ENCODE results near the gene PDYN.

PDYN gene

DNA sequence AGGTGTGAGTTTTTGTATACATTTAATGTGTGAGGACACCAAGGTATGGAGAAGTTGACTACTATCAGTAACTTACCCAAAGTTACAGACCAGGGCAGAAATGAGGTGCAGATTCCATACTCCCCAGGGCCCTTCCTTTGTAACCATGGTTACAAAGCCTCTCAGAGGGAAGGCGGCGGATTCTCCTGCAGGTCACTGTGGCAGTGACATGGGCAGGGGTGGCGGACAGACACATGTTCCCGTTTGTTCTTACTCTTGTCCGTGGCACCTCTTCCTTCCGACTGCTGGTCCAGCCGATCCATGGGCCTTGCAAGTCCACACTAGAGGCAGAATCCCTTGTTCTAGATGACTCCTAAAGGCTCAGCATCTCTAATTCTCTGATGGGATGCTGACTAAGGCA is 43.0 kb downstream of the PDYN start:
- Histone ChIP-seq H3K9me3 (ENCODE audit: control insufficient read depth in 1 of 2, low read length in 2 of 2) (no peaks in the 10 kb centered on the region), H3K4me1 (ENCODE audit: control insufficient read depth in 1 of 2, insufficient read depth in 2 of 2, low read length in 2 of 2) (peaks cover 0 to 7% of the 10 kb centered on the region in 2 donors), H3K27me3 (ENCODE audit: low read depth, low read length) (no peaks in the 10 kb centered on the region), H3K27ac (ENCODE audit: low read length) (no peak overlapping the region), H3K4me3 (ENCODE audit: low read depth in 1 of 2, low read length in 2 of 2) (no peak overlapping the region), H3K36me3 (ENCODE audit: control insufficient read depth in 1 of 2, insufficient read depth in 2 of 2, low read length in 2 of 2) (no peaks in the 10 kb centered on the region)

DNA sequence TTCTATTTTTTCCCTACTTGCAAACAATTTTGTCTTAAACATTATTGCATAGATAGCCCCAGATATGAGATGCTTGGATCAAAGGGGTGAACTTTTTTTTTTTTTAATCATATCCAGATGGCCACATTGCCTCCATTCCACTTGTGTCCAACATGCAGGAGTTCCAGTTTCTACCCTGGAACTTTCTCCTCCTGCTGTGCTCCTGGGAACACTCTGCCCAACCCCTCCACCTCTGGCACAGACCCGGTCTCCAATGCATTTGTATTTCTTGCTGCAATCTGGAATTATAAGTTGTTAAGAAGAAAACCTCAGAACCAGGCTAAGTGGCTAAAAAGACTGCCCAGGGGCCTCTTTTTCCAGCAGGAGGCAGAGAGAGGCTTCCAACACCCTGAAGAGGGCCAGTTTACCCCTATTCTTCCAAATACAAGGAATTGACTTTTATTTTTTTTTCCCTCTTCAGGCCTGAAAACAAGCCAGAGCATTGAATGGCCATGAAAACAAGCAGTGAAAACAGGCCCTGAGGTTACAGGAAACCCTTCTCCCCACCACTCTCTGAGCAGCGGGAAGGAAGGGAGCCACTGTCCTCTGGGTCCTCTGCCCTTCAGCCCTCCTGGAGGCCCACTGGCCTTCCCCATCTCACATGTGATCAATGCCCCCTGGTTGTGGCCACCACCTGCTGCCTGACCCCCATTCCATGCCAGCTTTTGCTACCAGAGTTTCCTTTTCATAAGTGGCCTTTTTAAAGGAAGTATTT is 44.3 kb downstream of the PDYN start:
- no peaks in the 10 kb centered on the region for H3K9me3 ChIP-seq (ENCODE audit: control insufficient read depth in 1 of 2, low read length in 2 of 2)
- no peaks in the 10 kb centered on the region for H3K27me3 ChIP-seq (ENCODE audit: low read depth, low read length)
- H3K4me1 ChIP-seq (ENCODE audit: control insufficient read depth in 1 of 2, insufficient read depth in 2 of 2, low read length in 2 of 2): peaks cover 4 to 15% of the 10 kb centered on the region in 2 donors
- no peak overlapping the region for H3K4me3 ChIP-seq (ENCODE audit: low read depth in 1 of 2, low read length in 2 of 2)
- no peaks in the 10 kb centered on the region for H3K36me3 ChIP-seq (ENCODE audit: control insufficient read depth in 1 of 2, insufficient read depth in 2 of 2, low read length in 2 of 2)
- no peak overlapping the region for H3K27ac ChIP-seq (ENCODE audit: low read length)

DNA sequence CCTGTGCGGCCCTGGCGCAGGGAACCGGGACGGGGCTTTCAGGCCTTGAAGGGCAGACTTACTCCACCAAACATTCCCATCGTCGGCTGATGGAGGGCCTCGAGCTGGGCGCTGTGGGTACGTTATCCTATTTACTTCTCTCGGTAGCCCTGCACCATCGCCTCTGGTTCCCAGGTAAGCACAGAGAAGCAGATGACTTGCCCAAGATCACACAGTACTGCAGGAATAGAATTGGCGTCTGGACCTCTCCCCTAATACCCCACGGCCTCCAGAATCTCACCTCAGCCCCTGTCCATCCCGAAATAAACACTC is 46.4 kb downstream of the PDYN start:
- no peaks in the 10 kb centered on the region for H3K9me3 ChIP-seq (ENCODE audit: control insufficient read depth in 1 of 2, low read length in 2 of 2)
- H3K27ac ChIP-seq (ENCODE audit: low read length): no peak overlapping the region
- H3K4me3 ChIP-seq (ENCODE audit: low read depth in 1 of 2, low read length in 2 of 2): peak overlapping the region; percentile 54 to 60
- H3K4me1 ChIP-seq (ENCODE audit: control insufficient read depth in 1 of 2, insufficient read depth in 2 of 2, low read length in 2 of 2): peaks cover 6 to 15% of the 10 kb centered on the region in 2 donors
- no peaks in the 10 kb centered on the region for H3K27me3 ChIP-seq (ENCODE audit: low read depth, low read length)
- H3K36me3 ChIP-seq (ENCODE audit: control insufficient read depth in 1 of 2, insufficient read depth in 2 of 2, low read length in 2 of 2): no peaks in the 10 kb centered on the region

DNA sequence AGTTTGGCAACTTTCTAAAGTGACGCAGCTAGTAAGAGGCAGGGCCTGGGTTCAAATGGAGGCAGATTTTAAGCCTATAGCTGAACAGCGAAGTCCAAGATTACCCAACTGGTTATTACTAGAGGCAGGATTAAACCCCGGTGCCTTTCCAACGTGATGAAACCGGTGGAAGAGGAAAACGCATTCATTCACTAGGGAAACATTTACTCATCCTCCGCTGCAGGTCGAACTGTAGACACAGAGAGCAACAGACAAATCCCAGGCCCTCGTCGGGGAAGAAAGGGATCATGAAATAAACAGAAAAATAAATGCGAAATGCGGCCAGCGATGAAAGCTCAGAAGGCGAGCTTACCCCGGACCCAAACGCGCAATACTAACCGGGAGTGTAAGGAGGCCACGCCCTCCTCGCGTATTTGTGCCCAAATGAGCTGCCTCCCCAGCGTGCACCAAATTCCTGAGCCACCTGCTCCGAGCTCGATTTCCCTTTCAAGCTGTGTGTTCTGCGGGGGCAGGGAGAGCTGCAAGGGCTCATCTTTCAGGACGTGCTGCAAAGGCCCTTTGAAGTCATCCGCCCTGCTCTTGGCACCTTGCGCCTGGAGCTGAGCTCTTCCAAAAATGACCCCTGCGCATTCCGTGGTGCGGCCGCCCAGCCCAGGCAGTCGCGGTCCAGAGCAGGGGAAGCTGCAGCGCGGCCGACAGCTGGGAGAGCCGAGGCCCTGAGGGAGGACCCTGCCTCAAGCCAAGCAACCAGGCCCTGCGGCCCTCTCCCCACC is 46.9 kb downstream of the PDYN start:
- no peaks in the 10 kb centered on the region for H3K9me3 ChIP-seq (ENCODE audit: control insufficient read depth in 1 of 2, low read length in 2 of 2)
- peaks cover 6 to 15% of the 10 kb centered on the region in 2 donors for H3K4me1 ChIP-seq (ENCODE audit: control insufficient read depth in 1 of 2, insufficient read depth in 2 of 2, low read length in 2 of 2)
- H3K27ac ChIP-seq (ENCODE audit: low read length): peak overlapping the region; percentile 21
- no peaks in the 10 kb centered on the region for H3K36me3 ChIP-seq (ENCODE audit: control insufficient read depth in 1 of 2, insufficient read depth in 2 of 2, low read length in 2 of 2)
- H3K4me3 ChIP-seq (ENCODE audit: low read depth in 1 of 2, low read length in 2 of 2): peak overlapping the region; percentile 54 to 60
- no peaks in the 10 kb centered on the region for H3K27me3 ChIP-seq (ENCODE audit: low read depth, low read length)

DNA sequence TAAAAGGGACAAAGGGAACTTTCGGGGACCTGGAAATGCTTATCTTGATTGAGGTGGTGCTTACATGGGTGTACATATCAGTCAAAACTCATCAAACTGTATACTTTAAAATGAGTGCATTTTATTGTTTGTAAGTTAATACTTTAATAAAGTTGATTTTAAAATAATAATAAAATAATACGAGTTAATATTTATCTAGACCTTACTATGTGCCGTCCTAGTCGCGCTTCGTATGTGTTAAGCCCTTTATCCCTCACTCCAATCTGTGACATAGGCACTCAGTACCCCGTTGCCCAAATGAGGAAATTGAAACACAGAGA is 47.5 kb downstream of the PDYN start:
- Histone ChIP-seq H3K4me3 (ENCODE audit: low read depth in 1 of 2, low read length in 2 of 2) (peak overlapping the region; percentile 54 to 60), H3K36me3 (ENCODE audit: control insufficient read depth in 1 of 2, insufficient read depth in 2 of 2, low read length in 2 of 2) (no peaks in the 10 kb centered on the region), H3K9me3 (ENCODE audit: control insufficient read depth in 1 of 2, low read length in 2 of 2) (no peaks in the 10 kb centered on the region), H3K27ac (ENCODE audit: low read length) (peak overlapping the region; percentile 21), H3K4me1 (ENCODE audit: control insufficient read depth in 1 of 2, insufficient read depth in 2 of 2, low read length in 2 of 2) (peaks cover 6 to 16% of the 10 kb centered on the region in 2 donors), H3K27me3 (ENCODE audit: low read depth, low read length) (no peaks in the 10 kb centered on the region)

DNA sequence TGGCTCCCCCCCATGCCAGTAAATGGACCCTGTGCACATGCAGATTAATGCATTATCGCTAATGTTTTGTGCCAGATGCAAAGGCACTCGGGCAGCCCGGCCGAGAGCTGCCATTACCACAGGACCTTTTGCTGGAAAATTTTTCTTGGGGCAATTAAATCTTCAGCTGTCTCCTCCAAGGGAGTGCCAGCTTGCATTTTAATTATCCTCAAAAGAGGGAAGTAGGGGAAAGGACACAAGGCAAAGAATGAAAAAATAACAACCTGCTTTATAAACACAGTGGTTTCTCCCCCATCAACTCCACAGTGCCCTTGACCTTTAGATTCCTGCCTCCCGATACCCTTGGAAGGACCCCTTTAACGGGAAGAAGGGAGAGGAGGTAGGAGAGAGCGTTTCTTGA is 48.2 kb downstream of the PDYN start:
- H3K36me3 ChIP-seq (ENCODE audit: control insufficient read depth in 1 of 2, insufficient read depth in 2 of 2, low read length in 2 of 2): no peaks in the 10 kb centered on the region
- peak overlapping the region; percentile 34 for H3K27ac ChIP-seq (ENCODE audit: low read length)
- H3K9me3 ChIP-seq (ENCODE audit: control insufficient read depth in 1 of 2, low read length in 2 of 2): no peaks in the 10 kb centered on the region
- H3K4me1 ChIP-seq (ENCODE audit: control insufficient read depth in 1 of 2, insufficient read depth in 2 of 2, low read length in 2 of 2): peaks cover 6 to 22% of the 10 kb centered on the region in 2 donors
- H3K27me3 ChIP-seq (ENCODE audit: low read depth, low read length): no peaks in the 10 kb centered on the region
- no peak overlapping the region for H3K4me3 ChIP-seq (ENCODE audit: low read depth in 1 of 2, low read length in 2 of 2)

DNA sequence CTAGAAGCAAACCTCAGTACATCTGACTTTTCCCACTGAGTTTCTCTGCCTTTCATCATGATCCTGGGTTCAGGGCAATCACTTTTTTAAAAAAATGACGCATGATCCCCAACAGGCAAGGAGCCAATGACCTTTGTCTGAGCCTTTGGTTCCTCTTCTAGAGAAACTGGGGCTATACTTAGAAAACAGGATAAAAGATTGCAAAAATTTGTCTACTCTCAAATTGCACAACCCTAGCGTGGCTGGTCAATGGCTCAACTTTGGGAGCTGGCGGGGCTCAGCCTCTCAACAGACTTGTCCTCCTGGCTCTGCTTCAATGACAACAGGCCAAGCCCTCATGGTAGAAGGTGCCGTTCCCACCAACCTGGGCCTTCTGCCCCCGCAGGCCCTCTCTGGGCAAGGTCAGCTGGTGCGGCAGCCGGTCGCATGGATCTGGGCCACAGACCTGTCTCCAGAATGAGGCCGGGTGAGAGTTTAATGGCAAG is 48.7 kb downstream of the PDYN start:
- H3K27ac ChIP-seq (ENCODE audit: low read length): peak overlapping the region; percentile 34
- H3K9me3 ChIP-seq (ENCODE audit: control insufficient read depth in 1 of 2, low read length in 2 of 2): no peaks in the 10 kb centered on the region
- H3K36me3 ChIP-seq (ENCODE audit: control insufficient read depth in 1 of 2, insufficient read depth in 2 of 2, low read length in 2 of 2): no peaks in the 10 kb centered on the region
- no peaks in the 10 kb centered on the region for H3K27me3 ChIP-seq (ENCODE audit: low read depth, low read length)
- H3K4me3 ChIP-seq (ENCODE audit: low read depth in 1 of 2, low read length in 2 of 2): no peak overlapping the region
- peaks cover 6 to 22% of the 10 kb centered on the region in 2 donors for H3K4me1 ChIP-seq (ENCODE audit: control insufficient read depth in 1 of 2, insufficient read depth in 2 of 2, low read length in 2 of 2)

DNA sequence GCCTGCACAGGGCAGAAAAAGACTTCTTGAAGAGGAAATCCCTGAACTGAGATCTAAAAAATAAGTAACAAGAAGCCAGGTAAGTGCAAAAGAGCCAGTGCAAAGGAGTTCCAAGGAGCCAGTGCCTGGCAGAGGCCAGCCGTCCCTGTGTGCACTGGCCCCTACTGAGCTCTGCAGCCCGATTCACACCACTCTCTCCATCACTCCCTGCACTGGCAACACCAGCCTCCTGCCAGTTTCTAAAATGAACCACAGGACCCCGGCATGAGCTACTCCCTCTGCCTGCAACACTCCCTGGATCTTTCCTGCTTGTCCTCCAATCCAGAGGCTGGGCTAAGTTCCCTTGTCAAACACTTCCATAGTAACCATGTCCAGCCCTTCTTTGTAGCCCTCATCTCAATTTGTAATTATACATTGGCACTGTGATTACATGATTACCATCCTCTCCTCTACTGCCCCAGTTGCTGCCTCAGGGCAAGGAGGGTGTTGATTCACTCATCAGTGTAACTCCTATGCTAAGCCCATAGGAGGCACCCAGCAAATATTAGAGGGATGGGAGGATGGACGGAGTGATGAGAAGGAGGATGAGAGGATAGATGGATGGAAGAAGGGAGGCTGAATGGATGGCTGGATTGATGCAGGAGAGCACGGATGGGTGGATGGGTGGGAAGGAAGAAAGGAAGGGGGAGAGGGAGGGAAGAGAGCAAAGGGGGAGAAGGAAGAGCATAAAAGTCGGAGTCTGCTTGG is 49.3 kb downstream of the PDYN start:
- no peaks in the 10 kb centered on the region for H3K9me3 ChIP-seq (ENCODE audit: control insufficient read depth in 1 of 2, low read length in 2 of 2)
- peaks cover 6 to 22% of the 10 kb centered on the region in 2 donors for H3K4me1 ChIP-seq (ENCODE audit: control insufficient read depth in 1 of 2, insufficient read depth in 2 of 2, low read length in 2 of 2)
- no peak overlapping the region for H3K4me3 ChIP-seq (ENCODE audit: low read depth in 1 of 2, low read length in 2 of 2)
- no peak overlapping the region for H3K27ac ChIP-seq (ENCODE audit: low read length)
- H3K36me3 ChIP-seq (ENCODE audit: control insufficient read depth in 1 of 2, insufficient read depth in 2 of 2, low read length in 2 of 2): no peaks in the 10 kb centered on the region
- H3K27me3 ChIP-seq (ENCODE audit: low read depth, low read length): no peaks in the 10 kb centered on the region

DNA sequence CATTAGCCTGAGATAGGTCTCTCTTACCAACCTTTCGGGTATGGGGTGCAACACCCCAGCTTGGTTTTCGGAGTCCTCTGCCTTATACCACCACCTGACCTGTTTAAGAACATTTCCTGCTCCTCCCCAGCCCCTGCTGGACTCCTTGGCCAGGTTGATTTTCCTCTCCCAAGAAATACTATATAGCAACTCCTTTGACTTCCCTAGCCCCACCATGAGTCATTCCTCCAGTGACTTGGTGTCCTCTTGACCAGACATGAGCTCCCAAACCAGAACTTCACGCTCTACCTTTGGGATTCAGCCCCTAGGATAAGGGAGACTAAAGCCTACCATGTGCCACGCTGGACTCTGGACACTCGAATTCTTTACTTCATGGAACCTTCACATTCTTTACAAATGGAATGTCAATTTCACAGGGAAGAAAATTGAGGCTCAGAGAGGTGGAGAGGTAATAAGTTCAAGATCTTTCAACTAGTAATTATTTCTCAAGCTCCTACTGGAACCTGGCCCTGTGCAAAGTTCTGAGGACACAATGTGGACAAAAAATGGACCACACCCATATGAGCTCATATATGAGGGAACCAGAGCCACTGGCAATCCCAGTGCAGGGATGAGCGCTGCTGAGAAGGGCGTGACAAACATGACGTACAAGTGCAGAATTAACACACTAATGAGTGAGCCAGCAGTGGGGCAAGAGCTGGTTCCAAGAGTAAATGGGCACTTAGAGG is 50.4 kb downstream of the PDYN start:
- Histone ChIP-seq H3K4me1 (ENCODE audit: control insufficient read depth in 1 of 2, insufficient read depth in 2 of 2, low read length in 2 of 2) (peaks cover 6 to 22% of the 10 kb centered on the region in 2 donors), H3K36me3 (ENCODE audit: control insufficient read depth in 1 of 2, insufficient read depth in 2 of 2, low read length in 2 of 2) (no peaks in the 10 kb centered on the region), H3K4me3 (ENCODE audit: low read depth in 1 of 2, low read length in 2 of 2) (no peak overlapping the region), H3K27me3 (ENCODE audit: low read depth, low read length) (no peaks in the 10 kb centered on the region), H3K9me3 (ENCODE audit: control insufficient read depth in 1 of 2, low read length in 2 of 2) (no peaks in the 10 kb centered on the region), H3K27ac (ENCODE audit: low read length) (no peak overlapping the region)

DNA sequence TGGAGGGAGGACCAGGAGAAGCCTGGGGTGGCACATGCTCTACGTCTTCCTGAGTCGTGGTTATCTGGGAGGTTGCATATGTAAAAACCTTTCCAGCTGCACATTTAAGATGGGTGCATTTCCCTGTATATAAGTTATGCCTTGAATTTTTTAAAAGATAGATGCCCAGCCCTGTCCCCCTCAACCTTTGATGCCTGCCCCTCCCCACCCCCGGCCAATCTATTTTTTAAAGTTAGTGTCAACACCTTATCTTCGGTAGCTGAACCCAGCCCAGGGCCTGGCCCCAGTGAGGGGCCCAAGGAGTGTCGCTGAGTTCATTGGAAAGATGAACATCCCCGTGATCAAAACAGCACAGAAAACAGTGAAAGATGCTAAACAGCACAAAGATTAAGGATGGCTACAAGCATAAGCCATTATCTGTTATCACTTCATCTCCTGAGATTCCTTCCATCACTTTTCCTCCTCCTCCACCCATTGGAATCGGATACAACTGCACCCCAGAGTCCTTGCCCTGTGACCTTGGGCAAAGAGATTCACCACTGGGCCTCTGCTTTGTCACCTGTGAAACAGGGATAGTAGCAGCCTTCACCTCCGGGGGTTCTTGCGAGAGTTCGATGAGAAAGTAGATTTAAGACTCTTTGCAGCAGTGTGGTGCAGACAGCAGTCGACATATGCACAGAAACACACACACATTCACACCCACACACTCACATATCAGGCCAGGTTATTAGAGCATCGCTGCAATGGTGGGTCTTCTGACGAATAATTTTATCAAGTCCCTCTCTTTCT is 51.2 kb downstream of the PDYN start:
- H3K36me3 ChIP-seq (ENCODE audit: control insufficient read depth in 1 of 2, insufficient read depth in 2 of 2, low read length in 2 of 2): no peaks in the 10 kb centered on the region
- no peak overlapping the region for H3K4me3 ChIP-seq (ENCODE audit: low read depth in 1 of 2, low read length in 2 of 2)
- no peaks in the 10 kb centered on the region for H3K9me3 ChIP-seq (ENCODE audit: control insufficient read depth in 1 of 2, low read length in 2 of 2)
- peaks cover 6 to 22% of the 10 kb centered on the region in 2 donors for H3K4me1 ChIP-seq (ENCODE audit: control insufficient read depth in 1 of 2, insufficient read depth in 2 of 2, low read length in 2 of 2)
- H3K27me3 ChIP-seq (ENCODE audit: low read depth, low read length): no peaks in the 10 kb centered on the region
- H3K27ac ChIP-seq (ENCODE audit: low read length): no peak overlapping the region
